T-helper 2 cell treated with Interferon-gamma antibody and Interleukin-4, amounts not matched to agents 5 μg/mL and 100 μg/mL, for 36 hours (primary cell): Measurements from ENCODE around the gene SUPT4H1.

Source experiments
- DNase-seq: peaks from one replicate; pipeline ENCODE4 v3.0.0; 2021; ENCODE audit warnings: low spot score
- H3K27ac Mint-ChIP-seq: one replicate; pipeline ENCODE4 v1.8.0; 2021; ENCODE audit warnings: mild to moderate bottlenecking, mixed read lengths
- H3K27me3 Mint-ChIP-seq: one replicate; pipeline ENCODE4 v1.8.0; 2021; ENCODE audit warnings: low read depth, mixed read lengths
- H3K36me3 Mint-ChIP-seq: one replicate; pipeline ENCODE4 v1.8.0; 2021; ENCODE audit warnings: low read depth, mixed read lengths
- H3K4me1 Mint-ChIP-seq: one replicate; pipeline ENCODE4 v1.8.0; 2021; ENCODE audit warnings: low read depth, mixed read lengths
- H3K4me3 Mint-ChIP-seq: one replicate; pipeline ENCODE4 v1.8.0; 2022; ENCODE audit warnings: mild to moderate bottlenecking, moderate library complexity, mixed read lengths
- H3K9me3 Mint-ChIP-seq: one replicate; pipeline ENCODE4 v1.8.0; 2021; ENCODE audit warnings: mixed read lengths

Gene SUPT4H1

GRCh38 chr17:58311429-58311894 is 40.5 kb downstream of the SUPT4H1 start:
- Mint-ChIP-seq H3K4me3 (no peak overlapping the region), H3K4me1 (no peaks in the 10 kb centered on the region), H3K27ac (no peak overlapping the region), H3K27me3 (no peaks in the 10 kb centered on the region), H3K9me3 (no peaks in the 10 kb centered on the region), H3K36me3 (peaks cover 33% of the 10 kb centered on the region)
- no peak for DNase-seq

- H3K27me3 Mint-ChIP-seq: no peaks in the 10 kb centered on the region
- H3K36me3 Mint-ChIP-seq: peaks cover 30% of the 10 kb centered on the region
- no peak for DNase-seq
- H3K4me3 Mint-ChIP-seq: no peak overlapping the region
- H3K4me1 Mint-ChIP-seq: no peaks in the 10 kb centered on the region
- H3K9me3 Mint-ChIP-seq: no peaks in the 10 kb centered on the region
- no peak overlapping the region for H3K27ac Mint-ChIP-seq
Measured at GRCh38 chr17:58310511-58311428, 41.2 kb downstream of the SUPT4H1 start.

GRCh38 chr17:58309918-58310259 is 42.1 kb downstream of the SUPT4H1 start:
- DNase-seq: no peak
- H3K9me3 Mint-ChIP-seq: no peaks in the 10 kb centered on the region
- H3K27ac Mint-ChIP-seq: peak overlapping the region; percentile 3
- no peaks in the 10 kb centered on the region for H3K4me1 Mint-ChIP-seq
- no peaks in the 10 kb centered on the region for H3K27me3 Mint-ChIP-seq
- H3K36me3 Mint-ChIP-seq: peaks cover 23% of the 10 kb centered on the region
- H3K4me3 Mint-ChIP-seq: no peak overlapping the region

GRCh38 chr17:58308985-58309917 is 42.8 kb downstream of the SUPT4H1 start:
- peaks cover under 1% of the 10 kb centered on the region for H3K4me1 Mint-ChIP-seq
- H3K27ac Mint-ChIP-seq: peak overlapping the region; percentile 15
- no peaks in the 10 kb centered on the region for H3K9me3 Mint-ChIP-seq
- no peaks in the 10 kb centered on the region for H3K27me3 Mint-ChIP-seq
- no peak overlapping the region for H3K4me3 Mint-ChIP-seq
- H3K36me3 Mint-ChIP-seq: peaks cover 22% of the 10 kb centered on the region
- DNase-seq: no peak

- Mint-ChIP-seq H3K36me3 (peaks cover 21% of the 10 kb centered on the region), H3K4me1 (peaks cover 1% of the 10 kb centered on the region), H3K4me3 (no peak overlapping the region), H3K27me3 (no peaks in the 10 kb centered on the region), H3K9me3 (no peaks in the 10 kb centered on the region), H3K27ac (no peak overlapping the region)
- DNase-seq: no peak
Measured at GRCh38 chr17:58308173-58308984, 43.6 kb downstream of the SUPT4H1 start.

GRCh38 chr17:58307468-58308172 is 44.4 kb downstream of the SUPT4H1 start:
- Mint-ChIP-seq H3K9me3 (no peaks in the 10 kb centered on the region), H3K4me3 (no peak overlapping the region), H3K27ac (no peak overlapping the region), H3K4me1 (peaks cover 1% of the 10 kb centered on the region), H3K27me3 (no peaks in the 10 kb centered on the region), H3K36me3 (peaks cover 19% of the 10 kb centered on the region)
- DNase-seq: no peak

GRCh38 chr17:58306131-58306951 is 45.7 kb downstream of the SUPT4H1 start:
- no peak for DNase-seq
- H3K36me3 Mint-ChIP-seq: peaks cover 18% of the 10 kb centered on the region
- H3K4me1 Mint-ChIP-seq: peaks cover 1% of the 10 kb centered on the region
- H3K27ac Mint-ChIP-seq: peak overlapping the region; percentile 45
- H3K27me3 Mint-ChIP-seq: no peaks in the 10 kb centered on the region
- no peaks in the 10 kb centered on the region for H3K9me3 Mint-ChIP-seq
- no peak overlapping the region for H3K4me3 Mint-ChIP-seq

GRCh38 chr17:58305626-58306025 is 46.4 kb downstream of the SUPT4H1 start:
- peaks cover 18% of the 10 kb centered on the region for H3K36me3 Mint-ChIP-seq
- peaks cover 1% of the 10 kb centered on the region for H3K4me1 Mint-ChIP-seq

GRCh38 chr17:58304750-58305486 is 47.1 kb downstream of the SUPT4H1 start:
- DNase-seq: no peak
- Mint-ChIP-seq H3K36me3 (peaks cover 18% of the 10 kb centered on the region), H3K4me1 (peaks cover 1% of the 10 kb centered on the region), H3K4me3 (no peak overlapping the region), H3K27ac (no peak overlapping the region), H3K9me3 (no peaks in the 10 kb centered on the region), H3K27me3 (peaks cover under 1% of the 10 kb centered on the region)

More at GRCh38 chr17:58305626-58306025, 46.4 kb downstream of the SUPT4H1 start:
- no peaks in the 10 kb centered on the region for H3K9me3 Mint-ChIP-seq
- DNase-seq: no peak
- H3K27ac Mint-ChIP-seq: no peak overlapping the region
- H3K4me3 Mint-ChIP-seq: no peak overlapping the region
- H3K27me3 Mint-ChIP-seq: no peaks in the 10 kb centered on the region

- H3K4me1 Mint-ChIP-seq: peaks cover 1% of the 10 kb centered on the region
- no peak overlapping the region for H3K27ac Mint-ChIP-seq
Measured at GRCh38 chr17:58303971-58304749, 47.8 kb downstream of the SUPT4H1 start.

GRCh38 chr17:58302919-58303585 is 48.9 kb downstream of the SUPT4H1 start:
- peaks cover 9% of the 10 kb centered on the region for H3K27me3 Mint-ChIP-seq
- peaks cover 15% of the 10 kb centered on the region for H3K36me3 Mint-ChIP-seq
- DNase-seq: no peak
- peaks cover 1% of the 10 kb centered on the region for H3K4me1 Mint-ChIP-seq
- H3K9me3 Mint-ChIP-seq: no peaks in the 10 kb centered on the region
- no peak overlapping the region for H3K27ac Mint-ChIP-seq
- H3K4me3 Mint-ChIP-seq: no peak overlapping the region

More at GRCh38 chr17:58303971-58304749, 47.8 kb downstream of the SUPT4H1 start:
- Mint-ChIP-seq H3K4me3 (no peak overlapping the region), H3K27me3 (peaks cover 6% of the 10 kb centered on the region), H3K36me3 (peaks cover 16% of the 10 kb centered on the region), H3K9me3 (no peaks in the 10 kb centered on the region)
- no peak for DNase-seq
